CD4-positive, alpha-beta T cell treated with Interleukin-21 for 1 hour (primary cell): ENCODE data around the gene DDN.

Experiments
- DNase-seq: peaks from one replicate; pipeline ENCODE4 v3.0.0-alpha.2; 2020

The DDN gene

DNA sequence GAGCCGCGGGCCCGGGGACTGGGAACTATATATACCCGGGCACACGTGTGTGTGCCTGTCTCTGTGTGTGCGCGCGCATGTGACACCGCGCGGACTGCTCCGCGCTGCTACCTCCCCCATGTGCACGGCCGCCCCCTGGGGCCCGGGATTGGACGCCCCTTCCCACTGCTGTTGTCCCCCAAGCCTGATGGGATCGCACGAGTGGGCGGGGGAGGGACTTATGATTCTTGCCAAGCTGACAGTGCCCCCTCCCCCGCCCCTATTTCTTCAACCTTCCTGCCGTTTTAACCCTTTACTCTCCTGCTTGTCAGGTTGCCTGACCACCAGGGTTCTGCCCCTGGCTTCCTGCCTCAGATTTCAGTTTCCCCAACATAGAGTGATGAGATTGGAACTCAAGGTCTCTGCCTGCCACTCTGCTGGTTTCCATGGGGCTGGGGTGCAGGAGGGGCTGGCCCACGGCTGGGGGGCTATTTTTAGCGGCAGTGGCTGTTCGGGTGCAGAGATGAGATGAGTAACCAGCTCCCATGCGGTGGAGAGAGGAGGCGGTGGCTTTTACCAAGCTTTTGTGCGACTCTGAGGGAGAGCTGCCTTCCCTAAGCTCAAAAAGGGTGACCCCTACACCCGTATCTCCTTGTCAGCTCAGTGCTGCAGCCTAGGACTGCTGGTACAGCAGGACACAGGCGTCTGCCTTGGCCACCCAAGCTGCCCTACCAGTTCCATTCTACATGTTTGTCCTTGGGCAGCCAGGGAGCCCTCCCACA lies at the start of gene DDN:
TSS of gene DDN (minus strand) at position 5 of the 761 bp plus-strand sequence. CDS start 88 bp downstream, outside the sequence.
- DNase-seq, result peak; percentile 44

DNA sequence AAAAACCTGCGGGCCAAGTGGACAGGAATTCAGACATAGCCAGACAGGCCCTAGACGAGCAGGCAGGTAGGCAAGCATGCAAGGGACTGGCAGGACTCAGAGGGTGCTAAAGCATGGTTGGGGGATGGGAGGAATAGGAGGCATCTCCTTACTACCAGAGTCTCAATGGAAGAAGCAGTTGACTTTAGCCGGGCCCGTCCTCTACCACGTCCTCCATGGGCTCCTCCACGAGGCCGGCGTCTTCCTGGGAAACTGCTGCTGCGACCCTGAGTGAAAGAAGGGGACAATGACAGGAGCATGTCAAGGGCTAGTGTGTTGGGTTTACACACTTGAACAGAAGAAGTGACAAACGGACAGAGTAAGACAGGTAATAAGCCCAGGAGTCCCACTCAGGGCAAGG lies 49.8 kb upstream of the DDN start:
- DNase-seq, result no peak

DNA sequence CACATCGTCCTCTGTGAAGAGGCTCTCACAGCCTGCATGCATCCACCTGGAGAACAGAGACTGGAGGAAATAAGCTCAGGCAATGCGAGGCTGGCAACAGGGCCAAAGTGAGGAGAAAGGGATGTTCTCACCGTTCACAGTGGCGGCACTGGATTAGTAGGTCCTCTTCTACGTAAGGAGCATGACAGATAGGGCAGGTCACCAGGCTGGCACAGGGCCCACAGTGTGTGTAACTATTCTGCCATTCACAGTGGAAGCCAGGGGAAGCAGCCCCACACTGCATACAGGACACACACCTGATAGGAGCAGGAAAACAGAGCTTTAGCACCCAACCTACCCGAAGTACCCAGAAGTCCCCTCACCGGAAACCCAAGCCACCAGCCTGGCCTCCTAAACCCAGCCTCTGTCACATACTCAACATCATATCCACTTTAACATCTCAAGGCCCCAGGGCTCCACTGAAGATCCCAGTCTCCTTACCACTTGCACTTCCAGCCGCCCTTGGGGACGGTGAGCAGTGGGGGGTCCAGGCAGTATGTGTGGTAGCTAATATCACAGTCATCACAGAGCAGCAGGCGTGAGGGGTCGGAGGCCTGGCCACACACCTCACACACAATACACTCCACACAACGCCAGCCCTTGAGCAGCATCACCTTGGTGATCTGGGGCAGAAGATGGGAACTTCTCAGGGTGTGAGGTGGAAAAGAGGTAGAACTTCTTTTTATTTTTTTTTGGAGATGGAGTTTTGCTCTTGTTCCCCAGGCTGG lies 47.1 kb upstream of the DDN start:
- DNase-seq, result no peak

DNA sequence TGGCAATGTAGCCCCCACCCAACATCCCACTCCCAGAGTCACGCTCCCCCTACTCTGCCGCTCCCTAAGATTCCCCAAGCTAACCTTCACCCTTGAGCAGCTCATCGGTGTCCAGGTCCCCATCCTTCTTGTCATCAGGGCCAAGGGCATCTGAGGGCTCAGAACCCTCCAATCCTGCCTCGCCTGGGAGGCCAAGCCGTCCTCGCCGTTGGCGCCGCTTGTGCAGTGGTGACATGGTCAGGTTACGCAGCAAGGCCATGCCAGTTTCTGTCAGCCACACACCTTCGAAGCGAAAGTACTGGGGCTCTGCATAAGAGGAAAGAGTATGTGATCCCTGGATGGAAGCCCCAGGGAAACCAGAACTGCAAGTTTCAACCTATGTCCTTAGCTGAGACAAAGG lies 45.5 kb upstream of the DDN start:
- no peak for DNase-seq

DNA sequence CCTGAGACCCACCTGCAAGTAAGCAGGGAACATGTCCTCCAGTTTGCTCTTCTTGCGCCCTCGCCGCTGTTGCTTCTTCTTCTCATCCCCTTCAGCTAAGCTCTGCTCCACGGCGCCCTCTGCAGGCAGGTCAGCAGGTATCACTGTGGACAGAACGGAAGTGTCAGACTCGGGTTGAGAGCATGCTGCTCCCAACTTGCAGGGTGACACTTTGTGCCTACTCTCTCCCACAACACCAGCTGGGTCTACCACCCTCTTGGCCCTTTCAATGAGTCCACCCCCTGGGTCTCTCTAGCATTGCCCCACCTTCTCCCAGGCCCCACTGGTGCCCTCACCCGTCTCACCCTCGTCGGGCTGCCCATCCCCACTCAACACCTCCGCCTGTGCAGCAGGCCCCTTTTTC lies 44.7 kb upstream of the DDN start:
- peak; percentile 83 for DNase-seq

DNA sequence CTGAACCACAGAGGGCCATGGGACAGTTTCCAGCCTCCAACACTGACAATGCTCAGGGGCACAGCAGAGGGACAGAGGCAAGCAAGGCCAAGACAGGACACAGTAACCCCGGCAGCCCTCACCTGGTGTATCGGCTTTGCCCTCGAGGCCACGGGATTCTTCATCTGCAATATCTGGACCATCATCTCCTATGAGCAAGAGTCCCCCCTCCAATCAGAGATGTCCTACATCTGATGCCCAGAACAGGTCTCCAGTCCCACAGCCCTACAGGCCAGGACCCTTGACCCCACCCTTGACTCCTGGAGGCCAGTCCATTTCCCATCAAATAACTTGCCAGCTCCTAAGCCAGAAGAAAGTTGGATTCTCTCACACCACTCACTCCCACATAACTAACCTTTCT lies 44.1 kb upstream of the DDN start:
- no peak for DNase-seq

DNA sequence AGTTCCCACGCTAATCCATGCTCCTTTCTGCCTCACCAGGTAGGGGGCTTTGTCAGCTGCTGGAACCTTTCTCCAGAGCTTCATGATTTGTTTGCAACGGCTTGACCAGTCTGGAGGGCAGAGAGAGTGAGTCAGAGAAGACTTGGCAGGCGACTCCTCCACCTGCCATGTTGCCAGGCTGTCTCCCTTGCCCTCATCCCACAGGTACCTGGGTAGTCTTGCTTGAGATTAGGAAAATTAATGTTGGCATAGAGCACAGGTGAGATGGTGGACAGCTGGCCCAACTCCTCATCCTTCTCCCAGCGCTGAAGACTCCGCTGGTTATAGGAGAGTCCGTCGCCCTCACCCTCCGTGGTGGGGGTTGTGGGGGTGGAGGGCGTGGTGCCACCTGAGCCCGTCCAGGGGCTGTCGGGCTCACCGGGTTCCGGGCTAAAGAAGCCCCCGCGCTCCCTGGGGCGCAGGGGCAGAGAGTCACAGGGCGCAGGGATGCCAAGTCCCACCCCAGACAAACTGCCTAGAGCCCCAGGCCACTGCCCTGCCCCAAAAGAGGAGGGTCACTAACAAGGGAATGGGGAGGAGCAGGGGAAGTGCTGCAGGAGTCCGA lies 42.8 kb upstream of the DDN start:
- DNase-seq, result no peak

DNA sequence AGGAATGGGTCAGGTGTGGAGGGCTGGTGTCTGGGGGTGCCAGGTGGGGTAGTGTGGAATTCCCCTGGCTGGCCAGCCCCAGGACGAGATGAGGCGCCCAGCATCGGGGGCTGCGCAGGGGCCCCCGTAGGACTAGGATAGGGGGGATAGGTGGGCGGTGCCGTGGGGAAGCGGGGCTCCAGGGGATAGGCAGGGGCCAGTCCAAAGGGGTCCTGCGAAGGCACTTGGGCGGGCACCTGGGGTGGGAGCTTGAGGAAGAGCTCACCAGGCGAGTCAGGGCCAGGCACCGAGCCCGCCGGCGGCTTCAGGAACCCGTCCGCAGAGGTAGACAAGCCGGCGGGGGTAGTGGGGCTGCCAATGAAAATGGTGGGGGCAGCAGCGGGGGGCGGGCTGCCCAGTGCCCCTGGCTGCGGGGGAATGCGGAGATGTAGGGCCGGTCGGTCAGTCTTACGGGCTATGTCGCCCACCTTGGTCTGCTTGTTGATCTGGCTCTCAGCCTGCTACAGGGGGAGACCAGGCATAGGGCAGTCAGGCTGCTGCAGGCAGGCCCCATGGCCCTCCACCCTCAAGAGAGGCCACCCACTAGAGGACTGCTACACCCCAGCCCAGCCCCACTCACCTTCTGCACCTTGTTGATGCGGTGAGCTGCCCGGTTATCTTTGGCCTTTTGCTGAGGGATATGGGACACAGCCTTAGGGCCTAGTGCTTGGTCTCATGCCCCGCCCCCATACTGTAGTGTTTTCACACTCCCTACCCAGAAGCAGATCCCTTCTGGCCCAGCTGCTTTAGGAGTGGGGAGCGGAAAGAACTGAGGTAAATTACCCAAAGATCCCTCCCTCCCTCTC lies 42.1 kb upstream of the DDN start:
- DNase-seq, result no peak

DNA sequence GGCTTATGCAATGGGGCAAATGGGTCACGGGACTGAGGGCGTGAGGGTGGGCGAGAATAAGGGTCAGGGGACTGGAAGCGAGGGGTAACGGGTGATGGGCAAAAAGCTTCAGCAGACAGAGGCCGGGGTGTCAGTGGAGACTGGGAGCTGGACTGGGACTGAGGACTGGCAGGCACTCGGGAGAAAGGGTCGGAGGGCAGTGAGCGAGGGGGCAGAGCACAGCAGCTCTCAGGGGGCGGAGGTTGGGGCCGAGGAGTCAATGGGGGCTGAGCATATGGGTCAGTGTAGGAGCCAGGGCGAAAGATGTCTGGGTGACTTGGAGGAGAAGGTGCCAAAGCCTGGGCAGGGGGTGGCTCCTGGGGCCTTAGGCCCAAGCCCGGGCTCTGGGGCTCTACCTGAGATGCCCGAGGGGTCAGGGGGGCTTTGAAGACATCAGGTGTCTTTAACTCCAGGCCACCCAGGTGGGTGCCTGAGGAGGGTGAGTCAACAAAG lies 41.2 kb upstream of the DDN start:
- DNase-seq, result no peak

DNA sequence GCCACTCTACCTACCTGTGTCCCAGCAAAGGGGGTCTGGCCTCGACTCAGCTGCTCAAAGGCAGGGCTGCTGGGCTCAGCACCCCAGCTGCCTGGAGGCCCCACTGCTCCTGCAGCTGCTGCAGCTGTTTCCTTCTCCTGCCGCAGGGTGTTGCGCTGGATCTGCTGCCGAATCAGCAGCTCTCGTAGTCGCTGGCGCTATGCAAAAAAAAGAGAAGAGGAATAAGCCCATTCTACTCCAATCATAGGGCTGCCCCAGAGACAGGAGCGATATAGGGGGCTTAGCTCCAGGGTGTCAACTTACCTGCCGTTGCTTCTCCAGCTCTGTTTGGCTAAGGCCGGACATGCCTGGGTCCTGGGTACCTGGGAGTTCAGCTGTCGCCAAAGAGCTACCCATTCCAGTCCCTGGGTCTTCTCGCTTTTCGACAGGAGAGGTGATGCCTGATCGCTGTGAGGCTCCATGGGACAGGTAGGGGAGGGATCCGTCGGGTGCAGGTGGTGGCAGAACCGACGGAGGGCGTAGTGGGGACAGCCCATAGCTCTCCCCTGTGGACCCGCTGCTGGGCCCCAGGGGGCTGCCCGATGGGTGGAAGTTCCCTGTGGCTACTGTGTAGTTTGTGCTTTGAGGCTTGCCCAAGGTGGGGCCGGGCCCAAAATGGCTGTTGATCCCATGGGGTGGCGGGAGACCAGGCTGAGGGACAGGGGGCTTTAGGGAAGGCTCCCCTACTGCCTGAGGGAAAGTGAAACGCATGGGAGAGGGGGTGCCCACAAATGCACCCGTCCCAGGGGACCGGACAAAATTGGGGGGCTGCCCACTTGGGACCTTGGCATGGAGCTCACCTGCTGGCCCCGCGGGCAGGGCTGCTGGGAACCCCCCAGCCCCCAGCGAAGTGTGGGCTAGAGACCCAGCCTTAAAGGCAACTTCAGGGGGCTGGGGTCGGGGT lies 40.5 kb upstream of the DDN start:
- no peak for DNase-seq

DNA sequence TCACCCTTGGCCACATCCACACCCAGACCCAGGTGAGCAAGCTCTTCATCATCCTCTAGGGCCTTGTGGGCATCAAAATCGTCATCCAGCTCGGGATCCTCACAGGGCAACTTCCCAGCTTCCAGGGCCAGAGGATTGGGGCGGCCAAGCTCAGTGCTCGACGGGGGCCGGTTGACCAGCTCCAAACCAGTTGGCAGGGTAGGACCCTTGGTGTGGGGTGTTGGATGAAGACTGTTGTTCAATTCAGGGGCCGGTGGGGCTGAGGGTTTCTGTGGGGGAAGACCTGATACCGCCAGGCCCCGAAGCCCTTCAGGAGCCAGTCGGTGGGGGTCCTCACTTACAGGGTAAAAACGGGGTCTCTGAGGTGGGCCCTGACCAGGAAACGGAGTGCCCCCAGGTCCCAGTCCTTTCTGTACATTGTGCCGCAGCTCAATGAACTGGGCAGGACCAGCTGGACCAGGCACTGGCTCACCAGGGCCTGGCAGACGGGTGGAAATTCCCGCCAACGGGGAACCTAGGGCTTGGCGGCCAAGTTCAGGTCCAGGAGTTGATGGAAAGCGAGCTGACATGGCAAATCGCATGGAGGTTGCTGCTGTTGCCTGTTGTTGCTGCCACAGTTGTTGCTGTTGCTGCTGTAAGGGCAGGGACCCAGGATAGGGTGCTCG lies 39.2 kb upstream of the DDN start:
- DNase-seq, result no peak

DNA sequence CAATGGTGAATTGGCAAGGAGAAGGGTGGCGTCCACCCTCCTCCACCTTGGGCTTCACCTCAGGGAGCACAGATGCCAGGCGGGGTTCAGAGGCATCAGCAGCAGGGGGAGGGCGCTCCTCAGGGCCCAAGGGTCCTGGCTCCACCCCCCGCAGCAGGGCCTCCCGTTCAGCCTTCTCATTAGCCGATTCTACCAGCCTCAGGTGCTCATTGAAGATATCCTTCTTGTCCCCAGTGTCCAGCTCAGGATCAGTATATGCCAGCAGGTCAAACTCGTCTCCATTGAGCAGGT lies 38.7 kb upstream of the DDN start:
- DNase-seq, result no peak

DNA sequence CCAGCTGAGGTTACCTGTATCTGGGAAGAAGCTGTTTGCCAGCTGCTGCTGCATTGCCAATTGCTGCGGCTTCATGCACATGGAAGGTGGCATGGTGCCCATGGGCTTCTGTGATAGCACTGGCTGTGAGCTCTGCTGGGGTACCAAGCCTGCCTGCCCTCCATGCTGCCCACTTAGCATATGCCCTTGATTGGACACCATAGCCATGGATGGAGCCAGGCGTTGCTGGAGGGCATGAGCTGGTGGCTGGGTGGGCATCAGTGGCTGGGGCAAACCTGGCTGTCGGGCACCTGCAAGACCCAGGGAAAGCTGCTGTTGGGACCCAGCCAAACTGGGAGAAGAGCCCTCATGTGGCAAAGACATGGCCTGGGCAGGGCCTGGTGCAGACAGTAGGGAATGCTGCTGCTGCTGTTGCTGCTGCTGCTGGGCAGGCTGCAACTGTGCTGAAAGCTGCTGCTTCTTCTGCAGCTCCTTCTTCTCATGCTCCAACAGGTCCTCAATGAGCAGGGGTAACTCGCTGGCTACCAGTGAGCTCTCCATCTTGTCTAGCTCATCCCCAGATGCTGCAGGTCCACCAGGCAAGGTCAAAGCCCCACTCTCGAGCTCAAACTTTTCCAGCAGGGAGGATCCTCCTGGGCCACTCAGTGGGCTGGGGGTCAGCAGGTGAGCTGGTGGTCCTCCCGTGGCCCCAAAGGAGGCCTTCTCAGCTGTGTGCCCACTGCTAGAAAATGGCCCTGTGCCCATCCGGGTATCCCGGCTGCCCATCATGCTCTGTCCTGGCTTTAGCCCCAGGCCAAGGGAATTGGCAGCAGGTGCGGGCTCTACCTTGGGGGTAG lies 38.2 kb upstream of the DDN start:
- DNase-seq, result no peak

DNA sequence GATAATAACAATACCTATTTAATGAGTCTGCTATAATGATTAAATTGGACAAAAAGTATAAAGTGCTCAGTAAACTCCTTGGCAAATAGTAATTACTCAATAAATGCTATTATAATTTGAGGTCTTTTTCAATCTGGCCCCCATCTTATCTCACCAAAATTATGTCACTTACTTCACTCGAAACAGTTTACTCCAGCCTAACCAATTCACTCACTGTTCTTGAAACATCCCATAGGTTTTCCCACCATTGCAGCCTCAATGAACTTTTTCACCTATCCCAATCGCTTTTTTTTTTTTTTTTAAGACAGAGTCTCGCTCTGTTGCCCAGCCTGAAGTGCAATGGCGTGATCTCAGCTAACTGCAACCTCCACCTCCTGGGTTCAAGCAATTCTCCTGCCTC lies 36.9 kb upstream of the DDN start:
- DNase-seq, result no peak

DNA sequence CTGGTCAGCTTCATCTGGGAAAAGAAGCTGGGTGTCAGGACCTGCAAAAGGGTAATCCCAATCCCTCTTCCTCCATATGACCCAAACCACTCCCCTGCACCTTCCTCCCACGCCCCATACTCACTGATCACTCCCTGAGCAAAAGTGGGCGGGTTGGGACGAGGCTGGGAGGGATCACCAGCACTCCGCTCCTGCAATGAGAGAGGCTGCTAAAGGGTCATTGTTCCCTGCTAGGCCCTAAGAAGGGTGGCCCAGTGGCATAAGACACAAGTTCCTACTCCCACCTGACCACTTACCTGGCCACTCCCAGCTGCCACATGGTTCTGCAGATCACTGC lies 35.1 kb upstream of the DDN start:
- DNase-seq, result no peak

DNA sequence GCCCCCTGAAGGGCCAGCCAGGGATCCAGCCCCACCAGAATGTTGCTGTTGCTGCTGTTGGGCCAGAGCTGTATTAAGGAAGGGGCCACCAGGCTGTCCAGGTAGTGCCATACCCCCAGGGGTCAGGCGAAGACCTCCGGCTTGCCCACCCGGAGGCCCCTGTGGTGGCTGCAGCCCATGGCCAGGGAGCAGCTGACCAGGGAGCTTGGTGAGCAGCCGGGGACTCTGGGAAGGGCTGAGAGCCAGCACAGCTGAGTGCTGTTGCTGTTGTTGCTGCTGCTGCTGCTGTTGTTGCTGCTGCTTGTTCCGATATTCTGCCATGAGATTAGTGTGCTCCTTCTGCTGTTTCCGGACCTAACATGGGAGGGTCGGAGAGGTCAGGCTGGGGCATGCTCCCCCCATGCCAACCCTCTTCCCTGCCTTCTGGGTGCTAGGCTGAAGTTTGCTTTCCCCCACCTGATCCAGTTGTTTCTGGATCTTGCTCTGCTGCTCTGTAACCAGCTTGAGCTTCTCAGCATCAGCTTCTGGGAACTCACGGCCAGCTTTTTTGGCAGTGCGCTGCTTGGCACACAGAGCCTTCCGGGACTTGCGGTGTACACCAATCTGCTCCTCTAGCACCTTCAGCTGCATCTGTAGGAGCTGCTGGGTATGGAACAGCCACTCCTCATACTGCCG lies 34.6 kb upstream of the DDN start:
- no peak for DNase-seq

DNA sequence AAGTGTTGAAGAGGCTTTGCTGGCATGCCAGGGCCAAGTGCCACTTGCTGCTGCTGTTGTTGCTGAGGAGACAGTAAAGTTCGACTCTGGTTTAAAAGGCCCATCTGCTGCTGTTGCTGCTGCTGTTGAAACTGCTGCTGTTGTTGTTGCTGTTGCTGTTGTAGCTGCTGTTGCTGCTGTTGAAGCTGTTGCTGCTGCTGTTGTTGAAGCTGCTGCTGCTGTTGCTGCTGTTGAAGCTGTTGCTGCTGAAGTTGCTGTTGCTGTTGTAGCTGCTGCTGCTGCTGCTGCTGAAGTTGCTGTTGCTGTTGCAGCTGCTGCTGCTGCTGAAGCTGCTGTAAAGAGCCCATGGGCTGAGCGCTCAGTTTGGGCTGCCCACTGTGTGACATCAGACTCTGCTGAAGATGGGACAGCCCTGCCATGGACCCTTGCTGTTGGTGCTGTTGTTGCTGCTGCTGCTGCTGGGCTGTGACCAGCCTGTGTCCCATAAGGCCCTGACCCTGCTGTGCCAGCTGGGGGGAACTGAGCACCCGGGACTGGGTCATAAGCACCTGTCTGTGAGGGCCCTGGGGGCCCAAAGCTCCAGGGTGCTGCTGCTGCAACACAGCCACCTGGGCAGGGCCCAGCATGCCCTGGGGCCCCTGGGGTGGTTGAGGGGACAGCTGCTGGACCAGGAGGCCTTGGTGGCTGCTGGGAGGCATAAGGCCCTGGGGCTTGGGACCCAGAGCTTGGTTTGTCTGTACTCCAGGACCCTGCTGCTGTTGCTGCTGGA lies 33.7 kb upstream of the DDN start:
- DNase-seq, result no peak

DNA sequence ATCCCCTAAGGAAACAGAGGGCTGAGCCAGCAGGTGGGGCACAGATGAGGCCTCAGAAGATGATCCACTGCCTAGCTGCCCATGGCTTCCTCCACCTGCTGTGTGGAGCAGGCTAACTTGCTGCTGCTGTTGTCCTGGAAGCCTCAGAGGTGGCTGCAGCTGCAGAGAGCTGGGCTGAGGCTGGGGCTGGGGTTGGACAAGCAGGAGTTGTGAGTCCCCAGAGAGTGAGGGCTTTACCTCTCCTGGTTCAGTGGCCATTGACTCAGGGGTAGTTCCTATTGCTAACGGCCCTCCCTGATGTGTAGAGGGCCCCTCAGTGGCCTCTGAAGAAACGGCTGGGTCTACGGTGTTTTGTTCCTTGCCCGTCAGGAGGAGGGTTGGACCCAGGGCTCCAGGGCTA lies 33.1 kb upstream of the DDN start:
- DNase-seq, result no peak

DNA sequence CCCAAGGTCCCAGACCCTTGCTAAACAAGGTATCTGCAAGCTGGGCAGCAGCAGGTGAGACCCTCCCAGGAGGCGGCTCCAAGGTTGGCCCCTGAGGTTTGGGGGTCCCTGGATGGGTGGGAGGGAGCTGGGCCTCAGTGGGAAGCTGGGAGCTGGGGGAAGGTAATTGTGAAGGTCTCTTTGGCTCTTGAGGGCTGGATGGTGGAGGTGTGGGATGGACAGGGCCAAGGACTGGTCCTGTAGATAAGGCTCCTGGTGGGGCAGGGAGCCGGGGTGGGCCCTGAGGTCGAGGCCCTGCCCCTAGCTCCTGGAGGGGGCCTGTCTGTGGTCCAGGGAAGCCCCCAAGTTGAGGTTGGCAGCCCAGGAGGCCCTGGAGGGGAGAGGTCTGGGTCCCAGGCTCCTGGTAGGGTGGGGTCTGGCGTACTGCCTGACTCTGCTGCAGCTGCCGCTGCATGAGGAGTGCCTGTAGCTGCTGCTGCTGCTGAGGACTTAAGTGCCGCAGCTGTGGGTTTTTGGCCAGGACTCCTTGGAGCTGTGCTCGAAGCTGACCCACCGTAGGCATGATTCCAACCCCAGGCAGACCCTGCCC lies 32.5 kb upstream of the DDN start:
- DNase-seq, result no peak
